ENCODE results near the gene GCSAM.

The GCSAM gene, protein sequence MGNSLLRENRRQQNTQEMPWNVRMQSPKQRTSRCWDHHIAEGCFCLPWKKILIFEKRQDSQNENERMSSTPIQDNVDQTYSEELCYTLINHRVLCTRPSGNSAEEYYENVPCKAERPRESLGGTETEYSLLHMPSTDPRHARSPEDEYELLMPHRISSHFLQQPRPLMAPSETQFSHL

DNA sequence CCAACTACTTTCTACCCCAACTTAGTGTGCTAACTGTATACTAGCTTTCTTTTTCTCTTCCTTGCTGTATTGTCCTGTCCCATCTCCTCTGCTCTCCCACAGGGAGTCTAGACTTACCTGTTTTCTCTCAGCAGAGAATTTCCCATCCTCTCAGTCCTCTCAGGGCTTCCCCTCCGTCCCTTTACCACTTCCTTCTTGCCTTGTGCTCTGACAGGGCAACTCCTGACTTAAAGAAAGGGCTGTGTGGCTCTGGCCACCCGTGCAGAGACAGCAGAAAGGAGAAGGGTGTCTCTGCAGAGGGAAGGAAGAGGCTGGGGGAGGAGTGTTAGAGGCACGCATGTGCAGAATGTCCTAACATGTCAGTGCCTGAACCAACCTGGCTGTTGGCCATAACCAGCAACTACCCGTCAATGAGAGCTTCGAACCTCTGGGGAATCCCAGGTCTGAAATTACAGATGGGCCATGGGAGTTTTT is at the start of gene GCSAM:
GCSAM (minus strand) TSS at position 274 of the 474 bp plus-strand sequence; CDS start at position 146, 128 bp downstream.
- DNase-seq (ENCODE audit: low spot score in 2 of 2) = no peak
- Histone ChIP-seq H3K4me1 (peaks cover 15% of the 10 kb centered on the region), H3K27me3 (ENCODE audit: low read depth) (no peaks in the 10 kb centered on the region), H3K36me3 (replicated peaks) (no peaks in the 10 kb centered on the region), H3K4me3 (no peak within 1 kb of the TSS), H3K9me3 (no peaks in the 10 kb centered on the region)
- in situ Hi-C loops (cut with MboI; ENCODE audit: low sequenced_read_pairs) = no loop called here

DNA sequence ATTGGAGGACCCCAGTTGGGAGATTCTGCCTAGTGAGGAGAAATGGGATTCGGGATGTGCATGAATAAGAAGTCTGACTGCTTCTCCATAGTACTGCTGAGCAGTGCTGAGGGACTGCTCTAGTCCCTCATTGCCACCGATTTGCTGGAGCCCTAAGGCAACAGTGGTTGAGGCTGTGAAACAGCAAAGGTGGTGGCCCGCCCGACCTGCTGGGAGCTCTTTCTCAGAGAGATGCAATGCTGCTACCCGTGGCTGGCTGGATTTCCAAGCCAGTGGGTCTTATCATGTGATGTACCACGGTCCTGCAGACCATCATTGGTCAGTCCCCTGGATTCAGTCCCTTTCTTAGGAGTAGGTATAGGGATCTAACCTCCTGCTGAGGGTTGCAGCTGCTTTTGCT is 42.6 kb upstream of the GCSAM start:
- H3K4me3 ChIP-seq = no peak overlapping the region
- no peaks in the 10 kb centered on the region for H3K9me3 ChIP-seq
- no peaks in the 10 kb centered on the region for H3K4me1 ChIP-seq
- no peaks in the 10 kb centered on the region for H3K27me3 ChIP-seq (ENCODE audit: low read depth)
- H3K36me3 ChIP-seq (replicated peaks) = no peaks in the 10 kb centered on the region
- no peak for DNase-seq (ENCODE audit: low spot score in 2 of 2)
- in situ Hi-C loops (cut with MboI; ENCODE audit: low sequenced_read_pairs) = no loop called here

DNA sequence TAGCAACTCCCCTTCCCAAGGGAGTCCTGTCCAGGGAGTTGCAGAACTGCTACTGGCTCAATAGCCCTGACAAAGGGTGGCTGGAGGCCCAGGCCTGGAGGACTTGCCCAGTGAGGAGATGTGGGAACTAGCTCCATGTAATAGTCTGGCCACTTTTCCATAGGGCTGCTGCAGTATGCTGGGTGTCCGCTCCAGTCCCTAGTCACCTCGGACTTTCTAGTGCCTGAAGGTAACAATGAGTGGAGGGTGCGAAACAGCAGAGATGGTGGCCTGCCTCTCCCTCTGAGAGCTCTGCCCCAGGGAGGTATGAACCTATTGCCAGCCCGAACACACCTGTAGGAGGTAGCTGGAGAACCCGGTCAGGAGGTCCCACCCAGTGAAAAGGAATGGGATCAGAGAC is 42.0 kb upstream of the GCSAM start:
- Histone ChIP-seq H3K4me1 (no peaks in the 10 kb centered on the region), H3K36me3 (replicated peaks) (no peaks in the 10 kb centered on the region), H3K9me3 (no peaks in the 10 kb centered on the region), H3K4me3 (no peak overlapping the region), H3K27me3 (ENCODE audit: low read depth) (no peaks in the 10 kb centered on the region)
- in situ Hi-C loops (cut with MboI; ENCODE audit: low sequenced_read_pairs) = no loop called here
- DNase-seq (ENCODE audit: low spot score in 2 of 2) = no peak

DNA sequence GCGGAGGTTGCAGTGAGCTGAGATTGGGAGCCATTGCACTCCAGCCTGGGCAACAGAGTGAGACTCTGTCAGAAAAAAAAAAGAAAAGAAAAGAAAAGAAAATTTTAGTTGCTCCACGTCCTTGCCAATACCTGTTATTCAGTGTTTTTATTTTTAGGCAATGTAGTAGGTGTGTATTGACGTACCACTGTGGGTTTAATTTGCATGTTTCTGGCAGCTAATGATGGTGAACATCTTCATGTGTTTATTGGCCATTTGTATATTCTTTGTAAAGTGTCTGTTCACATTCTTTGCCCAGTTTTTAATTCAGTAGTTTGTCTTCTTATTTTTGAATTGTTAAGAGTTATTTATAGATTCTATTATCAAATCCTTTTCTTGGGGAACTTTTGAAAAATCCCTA is 38.1 kb upstream of the GCSAM start:
- Histone ChIP-seq H3K4me3 (no peak overlapping the region), H3K4me1 (no peaks in the 10 kb centered on the region), H3K27me3 (ENCODE audit: low read depth) (no peaks in the 10 kb centered on the region), H3K36me3 (replicated peaks) (no peaks in the 10 kb centered on the region), H3K9me3 (no peaks in the 10 kb centered on the region)
- in situ Hi-C loops (cut with MboI; ENCODE audit: low sequenced_read_pairs) = no loop called here
- DNase-seq (ENCODE audit: low spot score in 2 of 2) = no peak

DNA sequence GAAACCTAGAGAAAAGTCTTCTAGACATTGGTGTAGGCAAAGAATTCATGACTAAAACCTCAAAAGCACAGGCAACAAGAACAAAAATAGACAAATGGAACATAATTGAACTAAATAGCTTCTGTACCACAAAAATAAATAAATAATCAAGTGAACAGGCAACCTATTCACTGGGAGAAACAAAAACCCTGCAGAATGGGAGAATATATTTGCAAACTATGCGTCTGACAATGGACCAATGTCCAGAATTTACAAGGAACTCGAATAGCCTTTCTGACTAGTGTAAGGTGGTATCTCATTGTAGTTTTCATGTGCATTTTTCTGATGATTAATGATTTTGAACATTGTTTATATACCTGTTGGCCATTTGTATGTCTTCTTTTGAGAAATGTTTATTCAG is 37.0 kb upstream of the GCSAM start:
- Histone ChIP-seq H3K4me3 (no peak overlapping the region), H3K36me3 (replicated peaks) (no peaks in the 10 kb centered on the region), H3K27me3 (ENCODE audit: low read depth) (no peaks in the 10 kb centered on the region), H3K4me1 (no peaks in the 10 kb centered on the region), H3K9me3 (no peaks in the 10 kb centered on the region)
- in situ Hi-C loops (cut with MboI; ENCODE audit: low sequenced_read_pairs) = no loop called here
- DNase-seq (ENCODE audit: low spot score in 2 of 2) = no peak

GRCh38 chr3:112167758-112168157 is 34.7 kb upstream of the GCSAM start:
- no peak for DNase-seq (ENCODE audit: low spot score in 2 of 2)
- no peaks in the 10 kb centered on the region for H3K36me3 ChIP-seq (replicated peaks)
- in situ Hi-C loops (cut with MboI; ENCODE audit: low sequenced_read_pairs) = no loop called here
- H3K27me3 ChIP-seq (ENCODE audit: low read depth) = no peaks in the 10 kb centered on the region
- no peaks in the 10 kb centered on the region for H3K4me1 ChIP-seq
- H3K9me3 ChIP-seq = no peaks in the 10 kb centered on the region
- H3K4me3 ChIP-seq = no peak overlapping the region

DNA sequence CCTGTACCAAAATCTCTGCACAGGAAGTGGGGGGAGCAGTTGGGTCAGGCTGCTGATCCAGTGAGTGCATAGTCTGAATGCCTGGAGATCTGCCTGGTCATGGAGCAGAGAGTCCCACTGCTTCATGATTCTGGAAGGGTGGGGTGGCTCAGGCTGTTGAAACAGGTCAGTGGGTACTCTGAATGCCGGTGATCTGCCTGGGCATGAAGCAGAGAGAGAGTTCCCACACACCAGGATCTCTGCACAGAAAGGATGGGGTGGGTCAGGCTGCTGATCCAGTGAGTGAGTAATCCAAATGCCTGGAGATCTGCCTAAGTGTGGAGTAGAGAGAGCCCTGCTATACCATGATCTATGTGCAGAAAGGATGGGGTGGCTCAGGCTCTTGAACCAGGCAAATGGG is 16.1 kb upstream of the GCSAM start:
- Histone ChIP-seq H3K9me3 (no peaks in the 10 kb centered on the region; the same call in 1 of the 2 replicates), H3K27me3 (ENCODE audit: low read depth) (no peaks in the 10 kb centered on the region), H3K4me1 (no peaks in the 10 kb centered on the region), H3K4me3 (no peak overlapping the region), H3K36me3 (replicated peaks) (no peaks in the 10 kb centered on the region)
- no peak for DNase-seq (ENCODE audit: low spot score in 2 of 2)
- in situ Hi-C loops (cut with MboI; ENCODE audit: low sequenced_read_pairs) = no loop called here

DNA sequence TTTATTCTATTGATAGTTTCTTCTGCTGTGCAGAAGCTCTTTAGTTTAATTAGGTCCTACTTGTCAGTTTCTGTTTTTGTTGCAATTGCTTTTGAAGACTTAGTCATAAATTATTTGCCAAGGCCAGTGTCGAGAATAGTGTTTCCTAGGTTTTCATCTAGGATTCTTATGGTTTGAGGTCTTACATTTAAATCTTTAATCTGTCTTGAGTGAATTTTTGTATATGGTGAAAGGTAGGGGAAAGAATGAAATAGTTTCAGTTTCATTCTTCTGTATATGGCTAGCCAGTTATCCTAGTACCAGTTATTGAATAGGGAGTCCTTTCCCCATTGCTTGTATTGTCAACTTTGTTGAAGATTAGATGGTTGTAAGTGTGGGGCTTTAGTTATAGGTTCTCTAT is 10.6 kb upstream of the GCSAM start:
- Histone ChIP-seq H3K4me3 (no peak overlapping the region), H3K36me3 (replicated peaks) (no peaks in the 10 kb centered on the region), H3K27me3 (ENCODE audit: low read depth) (no peaks in the 10 kb centered on the region), H3K4me1 (no peaks in the 10 kb centered on the region), H3K9me3 (peaks cover 3% of the 10 kb centered on the region; the same call in 1 of the 2 replicates)
- in situ Hi-C loops (cut with MboI; ENCODE audit: low sequenced_read_pairs) = no loop called here
- DNase-seq (ENCODE audit: low spot score in 2 of 2) = no peak

GRCh38 chr3:112143251-112143650 is 10.2 kb upstream of the GCSAM start:
- no peak for DNase-seq (ENCODE audit: low spot score in 2 of 2)
- in situ Hi-C loops (cut with MboI; ENCODE audit: low sequenced_read_pairs) = no loop called here
- Histone ChIP-seq H3K4me3 (no peak overlapping the region), H3K4me1 (no peaks in the 10 kb centered on the region), H3K9me3 (peaks cover 3% of the 10 kb centered on the region; the same call in 1 of the 2 replicates), H3K36me3 (replicated peaks) (no peaks in the 10 kb centered on the region), H3K27me3 (ENCODE audit: low read depth) (no peaks in the 10 kb centered on the region)

DNA sequence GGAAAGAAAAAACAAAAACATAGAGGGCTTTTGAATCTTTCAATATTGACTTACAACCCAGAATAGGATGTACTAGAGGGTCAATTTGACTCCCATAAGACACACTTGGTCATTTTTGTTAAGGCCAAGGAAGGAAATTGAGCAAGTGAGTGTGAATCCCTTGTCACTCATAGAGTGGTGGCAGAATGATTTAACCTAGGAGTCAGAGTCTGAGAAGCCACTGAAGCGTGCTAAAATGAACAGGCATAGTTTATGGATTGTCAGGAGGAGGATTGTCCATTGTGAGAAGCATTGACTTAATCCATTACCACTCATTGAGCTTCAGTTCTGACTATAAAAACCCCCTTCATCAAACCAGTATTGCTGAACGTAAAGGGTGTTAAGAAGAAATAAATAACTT is 8.2 kb upstream of the GCSAM start:
- in situ Hi-C loops (cut with MboI; ENCODE audit: low sequenced_read_pairs) = no loop called here
- no peak overlapping the region for H3K4me3 ChIP-seq
- H3K4me1 ChIP-seq = peaks cover 6% of the 10 kb centered on the region
- DNase-seq (ENCODE audit: low spot score in 2 of 2) = no peak
- H3K36me3 ChIP-seq (replicated peaks) = no peaks in the 10 kb centered on the region
- peaks cover 3% of the 10 kb centered on the region; the same call in 1 of the 2 replicates for H3K9me3 ChIP-seq
- no peaks in the 10 kb centered on the region for H3K27me3 ChIP-seq (ENCODE audit: low read depth)

DNA sequence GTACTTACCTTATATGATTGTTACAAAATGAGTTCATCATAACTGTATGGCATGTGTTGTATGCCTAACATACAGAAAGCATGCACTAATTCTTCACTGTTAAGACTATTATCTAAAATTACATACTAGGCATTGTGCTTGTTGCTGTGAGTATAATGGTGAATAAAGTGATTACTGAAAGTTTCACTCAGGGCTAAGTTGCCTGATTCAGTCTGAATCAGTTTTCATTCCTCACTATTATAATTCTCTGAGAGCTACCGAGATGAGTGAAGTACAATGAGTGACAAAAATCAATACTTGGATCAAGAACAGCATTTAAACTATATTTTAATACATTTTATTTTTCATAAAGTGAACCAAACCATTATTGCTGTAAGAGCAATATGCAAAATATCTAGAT is 7.5 kb upstream of the GCSAM start:
- peaks cover 3% of the 10 kb centered on the region; the same call in 1 of the 2 replicates for H3K9me3 ChIP-seq
- H3K27me3 ChIP-seq (ENCODE audit: low read depth) = no peaks in the 10 kb centered on the region
- H3K4me3 ChIP-seq = no peak overlapping the region
- no peaks in the 10 kb centered on the region for H3K36me3 ChIP-seq (replicated peaks)
- in situ Hi-C loops (cut with MboI; ENCODE audit: low sequenced_read_pairs) = no loop called here
- no peak for DNase-seq (ENCODE audit: low spot score in 2 of 2)
- H3K4me1 ChIP-seq = peaks cover 6% of the 10 kb centered on the region

DNA sequence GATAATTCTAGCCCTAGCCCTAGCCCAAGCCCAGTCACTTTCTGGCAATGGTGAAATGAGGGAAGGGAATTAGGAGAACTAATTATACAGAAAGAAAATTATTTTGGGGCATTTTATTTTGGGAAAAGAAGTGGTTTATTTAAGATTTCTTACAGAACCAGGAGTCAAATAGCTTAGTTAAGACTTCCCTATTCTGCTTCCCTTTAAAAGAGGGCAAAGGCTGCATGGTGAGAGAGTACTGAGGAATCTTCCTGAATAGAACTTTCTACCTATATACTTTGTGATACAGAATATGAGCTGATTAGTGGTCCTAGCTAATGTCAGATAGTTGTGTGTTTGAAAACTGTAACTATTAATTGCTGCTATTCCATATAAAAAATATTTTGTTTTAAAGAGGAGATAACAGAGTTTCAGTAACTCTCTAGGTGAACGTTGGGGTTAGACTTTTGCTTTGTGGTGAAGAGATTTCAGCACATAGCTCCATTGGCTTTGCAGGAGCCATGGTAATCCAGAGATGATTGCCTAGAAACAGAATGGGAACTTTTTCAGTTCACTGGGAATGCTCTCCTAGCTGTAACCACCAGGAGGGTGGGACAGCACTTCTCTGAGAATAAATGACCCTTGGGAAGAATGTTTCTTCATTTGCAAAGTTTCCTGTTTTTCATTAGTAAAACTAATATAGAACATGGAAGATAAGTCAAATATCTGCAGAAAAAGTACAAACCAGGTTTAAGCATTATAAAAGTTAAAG is 5.3 kb upstream of the GCSAM start:
- in situ Hi-C loops (cut with MboI; ENCODE audit: low sequenced_read_pairs) = no loop called here
- no peak for DNase-seq (ENCODE audit: low spot score in 2 of 2)
- Histone ChIP-seq H3K4me1 (peaks cover 6% of the 10 kb centered on the region), H3K9me3 (no peaks in the 10 kb centered on the region), H3K4me3 (no peak overlapping the region), H3K27me3 (ENCODE audit: low read depth) (no peaks in the 10 kb centered on the region), H3K36me3 (replicated peaks) (no peaks in the 10 kb centered on the region)

DNA sequence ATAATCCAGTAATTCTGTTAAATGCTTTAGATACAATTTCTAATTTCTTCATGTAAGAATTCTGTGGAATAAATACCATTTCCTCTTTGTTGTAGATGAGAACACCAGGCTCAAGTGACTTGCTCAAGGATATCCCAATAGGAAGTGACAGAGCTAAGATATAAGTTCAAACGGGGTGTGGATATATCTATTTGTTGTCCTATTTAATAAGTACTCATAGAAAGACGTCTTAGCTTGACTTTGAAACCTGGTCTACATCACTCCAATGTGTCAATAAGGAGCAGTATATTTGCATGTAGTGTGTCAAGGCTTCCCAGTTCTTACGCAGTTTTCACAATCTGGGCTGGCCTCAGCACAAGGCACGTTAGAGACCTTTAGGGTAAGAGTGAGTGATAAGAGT is 4.7 kb upstream of the GCSAM start:
- in situ Hi-C loops (cut with MboI; ENCODE audit: low sequenced_read_pairs) = no loop called here
- Histone ChIP-seq H3K36me3 (replicated peaks) (no peaks in the 10 kb centered on the region), H3K4me1 (peaks cover 6% of the 10 kb centered on the region), H3K9me3 (no peaks in the 10 kb centered on the region), H3K4me3 (no peak overlapping the region), H3K27me3 (ENCODE audit: low read depth) (no peaks in the 10 kb centered on the region)
- DNase-seq (ENCODE audit: low spot score in 2 of 2) = no peak

GRCh38 chr3:112136959-112137693 is 4.1 kb upstream of the GCSAM start:
- in situ Hi-C loops (cut with MboI; ENCODE audit: low sequenced_read_pairs) = no loop called here

More at GRCh38 chr3:112136959-112137693, 4.1 kb upstream of the GCSAM start:
- Histone ChIP-seq H3K27me3 (ENCODE audit: low read depth) (no peaks in the 10 kb centered on the region), H3K36me3 (replicated peaks) (no peaks in the 10 kb centered on the region), H3K4me3 (no peak overlapping the region), H3K4me1 (peaks cover 6% of the 10 kb centered on the region), H3K9me3 (no peaks in the 10 kb centered on the region)
- DNase-seq (ENCODE audit: low spot score in 2 of 2) = peak; percentile 65 to 70
